GM12878 (cell line): ENCODE measurements around the gene SRRM5. TPM values are rescaled to one million over a fixed set of nuclear protein-coding genes. Genes with fewer than 3 reads are reported as not detected.
A peak's percentile ranks its signal among the peaks of the same experiment; 100 is the strongest.

Source experiments
- ATAC-seq: fragments of 200-7000 bp; cut with Tn5 transposase; 3 replicates; pipeline ENCODE4 v1.9.1; 2020; ENCODE audit warnings: mild to moderate bottlenecking, moderate library complexity
- BruUV-seq: library from RNA; stranded (reverse); fragments of 400-500 nt; replicated peaks from 2 replicates; lab custom pipeline; 2021; lab: Mats Ljungman, UMichigan
- CTCF ChIA-PET: fragments of 300-600 bp; sonication (Branson Sonifier 250); formaldehyde crosslinking; extraction: SDS; loops from one replicate; lab custom pipeline; 2021; ENCODE audit warnings: inconsistent platforms; lab: Yijun Ruan, JAX
- POLR2A ChIA-PET: fragments of 350-600 bp; formaldehyde crosslinking; extraction: SDS; loops from one replicate; lab custom pipeline; 2021; ENCODE audit warnings: inconsistent platforms; lab: Charles Lee
- RAD21 ChIA-PET: fragments of 300-600 bp; sonication (Branson Sonifier 250); formaldehyde crosslinking; loops from one replicate; lab custom pipeline; 2023; ENCODE audit warnings: antibody characterized with exemption; ENCODE audit not compliant: unreplicated experiment; lab: Charles Lee
- SMC1A ChIA-PET: fragments of 300-600 bp; sonication (Branson Sonifier 250); formaldehyde crosslinking; loops from one replicate; lab custom pipeline; 2023; ENCODE audit not compliant: unreplicated experiment, uncharacterized antibody; lab: Charles Lee
- DNase-seq: peaks from one replicate; pipeline ENCODE4 v3.0.0-alpha.2; 2011; ENCODE audit warnings: low read depth, low spot score
- FAIRE-seq: peaks from 3 replicates; lab custom pipeline; 2011; peaks lifted over from hg19 to GRCh38; lab: Jason Lieb, UNC
- H2AFZ ChIP-seq: 2 replicates; pipeline ENCODE4 v1.6.0; 2011; ENCODE audit warnings: low read depth, low read length, control low read depth; ENCODE audit not compliant: control insufficient read depth
- H3K27ac ChIP-seq: 2 replicates; pipeline ENCODE4 v1.5.1; 2011; ENCODE audit warnings: control low read depth; ENCODE audit not compliant: control insufficient read depth, insufficient read depth
- H3K27me3 ChIP-seq, 2 experiments: replicated peaks in 1 of 2; 2 replicates each; pipeline versions ENCODE4 v1.6.0 to v1.6.1; 2011; ENCODE audit warnings: low read length in 1 of 2; ENCODE audit not compliant: control insufficient read depth in 2 of 2, insufficient read depth in 2 of 2
- H3K36me3 ChIP-seq, 2 experiments: 2 replicates each; pipeline ENCODE4 v1.5.1; 2011; ENCODE audit warnings: low read length in 1 of 2; ENCODE audit not compliant: control insufficient read depth in 2 of 2, insufficient read depth in 2 of 2
- H3K4me1 ChIP-seq: 2 replicates; pipeline ENCODE4 v1.6.1; 2011; ENCODE audit warnings: mild to moderate bottlenecking, low read length, moderate library complexity, mixed read lengths; ENCODE audit not compliant: control insufficient read depth, insufficient read depth
- H3K4me2 ChIP-seq: 2 replicates; pipeline ENCODE4 v1.6.0; 2011; ENCODE audit warnings: control low read depth; ENCODE audit not compliant: control insufficient read depth, insufficient read depth
- H3K4me3 ChIP-seq: fragments of 200-600 bp; sonication (generic); 2 replicates; pipeline ENCODE4 v1.5.1; 2016
- H3K79me2 ChIP-seq: 2 replicates; pipeline ENCODE4 v1.6.0; 2011; ENCODE audit warnings: low read length; ENCODE audit not compliant: control insufficient read depth, insufficient read depth
- H3K9ac ChIP-seq: 2 replicates; pipeline ENCODE4 v1.8.0; 2011; ENCODE audit warnings: low read length, control low read depth, mixed read lengths; ENCODE audit not compliant: control insufficient read depth, insufficient read depth
- H3K9me3 ChIP-seq: replicated peaks from 3 replicates; pipeline ENCODE4 v1.5.1; 2011; ENCODE audit warnings: mild to moderate bottlenecking, low read length; ENCODE audit not compliant: control insufficient read depth, insufficient read depth
- H4K20me1 ChIP-seq: 2 replicates; pipeline ENCODE4 v1.6.0; 2011; ENCODE audit not compliant: control insufficient read depth, insufficient read depth
- POU2F2 ChIP-seq: IDR thresholded peaks from 3 replicates; pipeline ENCODE4 v1.6.1; 2011; ENCODE audit warnings: low read depth, mild to moderate bottlenecking, low read length, borderline replicate concordance
- WGBS: methylation state at CpG from one replicate; pipeline ENCODE4 v1.1.6; 2016; ENCODE audit warnings: low lambda C conversion rate; ENCODE audit not compliant: insufficient replicate concordance, insufficient coverage; ENCODE audit errors: missing lambda C conversion rate; 5-methylcytosine and 5-hydroxymethylcytosine counted together
- in situ Hi-C: fragments of 300-500 bp; cut with MboI; formaldehyde crosslinking; loops from 9 replicates; pipeline ENCODE4 v1.14.3; 2018; ENCODE audit warnings: mixed read lengths
- intact Hi-C: fragments of 100-400 bp; cut with micrococcal nuclease; formaldehyde crosslinking; loops from one replicate; pipeline ENCODE4 v1.14.2; 2022; ENCODE audit not compliant: unreplicated experiment
- polyA plus RNA-seq, 11 experiments: library from polyadenylated mRNA; depleted of rRNA in 4 of 11; unstranded in 6 of 11; stranded (reverse) in 5 of 11; fragments of >200 nt; fragmentation: Nextera tagmentation in 4 of 11; fragmentation: Illumina TruSeq in 1 of 11; extraction: Ambion mirVana in 4 of 11; extraction: Trizol in 1 of 11; gene quantifications; 1 replicate in 1 of 11; 2 replicates in 10 of 11; pipeline versions ENCODE4 v1.2.1 to v1.2.3, GENCODE V29; 2011 to 2016; ENCODE audit warnings: inconsistent platforms in 2 of 11, missing spikeins in 2 of 11, low read depth in 1 of 11
- total RNA-seq, 4 experiments: library from RNA; depleted of rRNA in 3 of 4; stranded (reverse); fragments of >200 nt in 3 of 4; fragmentation: Illumina TruSeq in 1 of 4; extraction: Trizol in 1 of 4; gene quantifications; 2 replicates each; pipeline versions ENCODE4 v1.2.1 to v1.2.3, GENCODE V29; 2013 to 2021
- TF ChIP-seq, protein P1 (sequence below): fragments of 450-650 bp; IDR thresholded peaks from 2 replicates; pipeline ENCODE4 v1.6.1; 2016; ENCODE audit warnings: mild to moderate bottlenecking

Gene SRRM5
- total and polyA plus RNA-seq, 10 of the 15 experiments (the other 5 are each of a cell fraction or from before 2014, with no cell fraction given) = 0.06 to 0.38 (median 0.24) TPM; not detected in 2

DNA sequence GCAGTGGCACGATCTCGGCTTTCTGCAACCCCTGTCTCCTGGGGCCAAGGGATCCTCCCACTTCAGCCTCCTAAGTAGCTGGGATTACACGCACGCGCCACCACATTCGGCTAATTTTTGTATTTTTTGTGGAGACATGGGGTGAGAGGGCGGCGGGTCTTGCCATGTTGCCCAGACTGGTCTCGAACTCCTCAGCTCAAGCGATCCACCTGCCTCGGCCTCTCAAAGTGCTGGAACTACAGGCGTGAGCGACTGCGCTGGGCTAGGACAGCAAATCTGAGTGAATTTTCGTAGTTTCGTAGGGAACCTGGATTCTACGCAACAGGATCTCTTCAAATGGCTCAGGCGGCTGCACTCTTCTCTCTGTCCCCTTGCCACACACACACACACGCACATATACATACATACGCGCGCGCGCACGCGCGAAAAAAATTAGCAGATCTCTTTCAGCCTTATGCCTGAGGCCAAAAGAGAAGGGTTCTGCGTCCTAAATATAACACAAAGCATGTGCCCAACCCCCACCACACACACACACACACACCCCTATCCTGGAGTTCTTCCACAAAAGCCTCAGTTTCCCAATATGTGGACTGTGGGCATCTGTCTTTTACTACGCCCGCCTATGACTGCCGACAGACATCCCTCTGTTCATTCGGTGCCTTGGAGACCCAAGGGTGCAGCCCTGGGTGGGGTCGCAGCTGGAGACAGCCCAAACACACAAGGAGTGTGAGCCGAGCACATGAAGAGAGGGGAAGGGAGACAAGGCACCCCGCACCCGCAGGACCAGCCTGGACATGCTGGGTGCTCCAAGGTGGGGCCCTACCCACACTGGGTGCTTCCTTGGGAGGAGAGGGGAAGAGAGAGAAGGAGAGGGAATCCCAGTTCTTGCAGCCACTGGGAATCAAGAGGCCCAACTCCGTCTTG is 35.7 kb upstream of the SRRM5 start:
- H3K4me3 ChIP-seq = peak overlapping the region; percentile 66; the same call in 1 of the 2 replicates
- in situ Hi-C loops (no loop called here), intact Hi-C loops (loop anchor here (1.0 kb wide), 2 partner anchors 20 to 43 kb away; partner anchors contain the start of genes IRGQ, ZNF428 and ZNF576)
- H2AFZ ChIP-seq = peak overlapping the region; percentile 52
- ChIA-PET RAD21 (no interaction called here), SMC1A (interaction anchor here (1.6 to 3.1 kb wide), 3 partner anchors 19 to 21 kb away, joined by 3 to 25 read pairs (median 8); partner anchors contain the start of genes IRGQ and ZNF576), POLR2A (interaction anchor here (0.6 to 2.6 kb wide), 4 partner anchors 8 to 57 kb away, joined by 3 to 22 read pairs (median 10); partner anchors contain the start of genes IRGQ, ZNF575 and ZNF576), CTCF (interaction anchor here (3.6 kb wide), 1 partner anchor 18 kb away, joined by 34 read pairs; no protein-coding TSS in a partner anchor)
- H3K4me1 ChIP-seq = peaks cover 5% of the 10 kb centered on the region
- no peaks in the 10 kb centered on the region for H3K9me3 ChIP-seq
- H4K20me1 ChIP-seq = no peaks in the 10 kb centered on the region
- no peak for DNase-seq
- peak overlapping the region; percentile 67 for H3K4me2 ChIP-seq
- no peaks in the 10 kb centered on the region for H3K36me3 ChIP-seq
- H3K27ac ChIP-seq = peak overlapping the region; percentile 13; the same call in 1 of the 2 replicates
- BruUV-seq = no TSS peak
- peak overlapping the region; percentile 32; the same call in 1 of the 2 replicates for H3K9ac ChIP-seq
- peaks cover 9% of the 10 kb centered on the region for H3K79me2 ChIP-seq
- FAIRE-seq = no peak
- 73% methylated on average over 37 of the region's 37 CpGs for WGBS
- TF ChIP-seq, protein P1, sequence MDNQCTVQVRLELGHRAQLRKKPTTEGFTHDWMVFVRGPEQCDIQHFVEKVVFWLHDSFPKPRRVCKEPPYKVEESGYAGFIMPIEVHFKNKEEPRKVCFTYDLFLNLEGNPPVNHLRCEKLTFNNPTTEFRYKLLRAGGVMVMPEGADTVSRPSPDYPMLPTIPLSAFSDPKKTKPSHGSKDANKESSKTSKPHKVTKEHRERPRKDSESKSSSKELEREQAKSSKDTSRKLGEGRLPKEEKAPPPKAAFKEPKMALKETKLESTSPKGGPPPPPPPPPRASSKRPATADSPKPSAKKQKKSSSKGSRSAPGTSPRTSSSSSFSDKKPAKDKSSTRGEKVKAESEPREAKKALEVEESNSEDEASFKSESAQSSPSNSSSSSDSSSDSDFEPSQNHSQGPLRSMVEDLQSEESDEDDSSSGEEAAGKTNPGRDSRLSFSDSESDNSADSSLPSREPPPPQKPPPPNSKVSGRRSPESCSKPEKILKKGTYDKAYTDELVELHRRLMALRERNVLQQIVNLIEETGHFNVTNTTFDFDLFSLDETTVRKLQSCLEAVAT = peak; percentile 83
- TF ChIP-seq POU2F2 = no peak
- peak; percentile 4; the same call in 1 of the 3 replicates for ATAC-seq
- no peaks in the 10 kb centered on the region for H3K27me3 ChIP-seq
